HepG2 (cell line): Measurements from ENCODE around the gene GPATCH3. TPM values are rescaled to one million over a fixed set of nuclear protein-coding genes. Genes with fewer than 3 reads are reported as not detected.

Experiments
- CC2D1A ChIP-seq: sonication (generic); formaldehyde crosslinking; IDR thresholded peaks from 2 replicates; pipeline ENCODE4 v1.8.1; 2023; ENCODE audit warnings: mild to moderate bottlenecking, missing genetic modification reagents
- DZIP1 ChIP-seq: sonication (generic); formaldehyde crosslinking; IDR thresholded peaks from 2 replicates; pipeline ENCODE4 v1.5.0; 2020; ENCODE audit warnings: mild to moderate bottlenecking, missing genetic modification reagents
- GFI1 ChIP-seq: sonication (generic); formaldehyde crosslinking; IDR thresholded peaks from 2 replicates; pipeline ENCODE4 v1.5.0; 2020; ENCODE audit warnings: missing genetic modification reagents, mild to moderate bottlenecking, borderline replicate concordance
- MAFG ChIP-seq: sonication (generic); formaldehyde crosslinking; IDR thresholded peaks from 2 replicates; pipeline ENCODE4 v1.5.1; 2020; ENCODE audit warnings: mild to moderate bottlenecking, missing genetic modification reagents
- MED13 ChIP-seq: sonication (generic); formaldehyde crosslinking; IDR thresholded peaks from 2 replicates; pipeline ENCODE4 v1.5.0; 2020; ENCODE audit warnings: missing genetic modification reagents
- USF2 ChIP-seq, 2 experiments: sonication (generic) in 1 of 2; formaldehyde crosslinking in 1 of 2; IDR thresholded peaks; 2 replicates each; pipeline versions ENCODE4 v1.5.1 to v1.6.1; 2011 to 2020; ENCODE audit warnings: borderline replicate concordance in 1 of 2, low read depth in 1 of 2, low read length in 1 of 2, mild to moderate bottlenecking in 1 of 2, missing genetic modification reagents in 1 of 2, moderate library complexity in 1 of 2
- ZNF17 ChIP-seq: sonication (generic); formaldehyde crosslinking; IDR thresholded peaks from 2 replicates; pipeline ENCODE4 v1.5.0; 2020; ENCODE audit warnings: mild to moderate bottlenecking, missing genetic modification reagents
- ZNF264 ChIP-seq: sonication (generic); formaldehyde crosslinking; IDR thresholded peaks from 2 replicates; pipeline ENCODE4 v1.4.0; 2020; ENCODE audit warnings: missing genetic modification reagents
- ZNF616 ChIP-seq: sonication (generic); formaldehyde crosslinking; IDR thresholded peaks from 2 replicates; pipeline ENCODE4 v1.5.0; 2020; ENCODE audit warnings: low read depth, mild to moderate bottlenecking, missing genetic modification reagents
- ZNF629 ChIP-seq: sonication (generic); formaldehyde crosslinking; conservative IDR thresholded peaks from 2 replicates; pipeline ENCODE4 v1.5.0; 2020; ENCODE audit warnings: missing genetic modification reagents
- ZNF687 ChIP-seq: sonication (generic); formaldehyde crosslinking; IDR thresholded peaks from 2 replicates; pipeline ENCODE4 v1.5.1; 2020; ENCODE audit warnings: mild to moderate bottlenecking, missing genetic modification reagents, moderate library complexity
- ZNF691 ChIP-seq: sonication (generic); formaldehyde crosslinking; IDR thresholded peaks from 2 replicates; pipeline ENCODE4 v1.4.0; 2020; ENCODE audit warnings: missing genetic modification reagents, low read depth, mild to moderate bottlenecking, borderline replicate concordance
- ZNF770 ChIP-seq: sonication (generic); formaldehyde crosslinking; IDR thresholded peaks from 2 replicates; pipeline ENCODE4 v1.5.0; 2020; ENCODE audit warnings: mild to moderate bottlenecking, missing genetic modification reagents
- ZSCAN22 ChIP-seq: sonication (generic); formaldehyde crosslinking; IDR thresholded peaks from 2 replicates; pipeline ENCODE4 v1.4.0; 2020; ENCODE audit warnings: mild to moderate bottlenecking, missing genetic modification reagents
- polyA plus RNA-seq, 8 experiments: library from polyadenylated mRNA; depleted of rRNA in 3 of 8; stranded (reverse) in 7 of 8; unstranded in 1 of 8; fragments of >200 nt; fragmentation: Illumina TruSeq in 4 of 8; extraction: Trizol in 4 of 8; gene quantifications; 2 replicates each; pipeline versions ENCODE4 v1.2.1 to v1.2.3, GENCODE V29; 2011 to 2016; ENCODE audit warnings: low read depth in 4 of 8, missing spikeins in 1 of 8, mixed read lengths in 1 of 8; ENCODE audit not compliant: insufficient read depth in 1 of 8
- total RNA-seq, 5 experiments: library from RNA; depleted of rRNA; stranded (reverse); fragments of >200 nt; fragmentation: Illumina TruSeq; extraction: Trizol; gene quantifications; 2 replicates each; pipeline ENCODE4 v1.2.3, GENCODE V29; 2016; ENCODE audit warnings: low read depth in 1 of 5

GPATCH3 gene
- total and polyA plus RNA-seq, 2 of the 13 experiments (the other 11 are each of a cell fraction or from before 2014, with no cell fraction given) = 8.3 to 11.0 TPM

- 0 out of 2 replicates have a peak, but pooled peaks have one; percentile 50 for TF ChIP-seq CC2D1A (CRISPR knock-in tag)
- peak; percentile 96 for TF ChIP-seq ZNF629 (CRISPR knock-in tag)
- peak; percentile 21 for TF ChIP-seq GFI1 (CRISPR knock-in tag)
- peak; percentile 96; the same call in 1 of the 2 replicates for TF ChIP-seq ZNF691 (CRISPR knock-in tag)
- peak; percentile 83 for TF ChIP-seq ZNF616 (CRISPR knock-in tag)
- no peak for TF ChIP-seq ZNF264 (CRISPR knock-in tag)
- peak; percentile 69; the same call in 1 of the 2 replicates for TF ChIP-seq ZNF17
- no peak for TF ChIP-seq ZSCAN22
- TF ChIP-seq MAFG (CRISPR knock-in tag) = no peak
- TF ChIP-seq DZIP1 = no peak
- no peak; the same call in 1 of the 2 replicates for TF ChIP-seq MED13 (CRISPR knock-in tag)
- TF ChIP-seq ZNF687 = peak; percentile 97
- peak; percentile 49; the same call in 1 of the 2 replicates for TF ChIP-seq ZNF770 (CRISPR knock-in tag)
- TF ChIP-seq USF2 (IDR thresholded peaks at IDR 0.05; ENCODE audit: low read depth, low read length) = no peak
- peak; percentile 59; the same call in 1 of the 2 replicates for TF ChIP-seq USF2 (CRISPR knock-in tag; IDR thresholded peaks at IDR 0.05; ENCODE audit: borderline replicate concordance)
Observed at GRCh38 chr1:26889551-26890466, 10.5 kb downstream of the GPATCH3 start, which contains the start of gene GPN2 (continued).
